NCI-H2227 (cell line): ENCODE measurements around the gene HOXD3.
A peak's percentile ranks its signal among the peaks of the same experiment; 100 is the strongest.

Experiments
- DNase-seq: peaks from one replicate; lab custom pipeline; 2025; ENCODE audit not compliant: unreplicated experiment; lab: John Stamatoyannopoulos, UW

Gene HOXD3

GRCh38 chr2:176174824-176175708, 18.0 kb downstream of the HOXD3 start:
- peak; percentile 37 for DNase-seq

GRCh38 chr2:176175709-176176607, 18.9 kb downstream of the HOXD3 start:
- no peak for DNase-seq

GRCh38 chr2:176177580-176178037, 20.5 kb downstream of the HOXD3 start:
- no peak for DNase-seq

- peak; percentile 74 for DNase-seq
Measured at GRCh38 chr2:176178038-176178756, 21.1 kb downstream of the HOXD3 start.

GRCh38 chr2:176178757-176179295, 21.7 kb downstream of the HOXD3 start:
- DNase-seq, result no peak

GRCh38 chr2:176181551-176181950, 24.4 kb downstream of the HOXD3 start:
- DNase-seq, result no peak

GRCh38 chr2:176182671-176183070, 25.6 kb downstream of the HOXD3 start:
- no peak for DNase-seq

- no peak for DNase-seq
Measured at GRCh38 chr2:176184749-176185148, 27.6 kb downstream of the HOXD3 start.

GRCh38 chr2:176186024-176186423, 28.9 kb downstream of the HOXD3 start:
- no peak for DNase-seq

GRCh38 chr2:176187200-176187898, 30.2 kb downstream of the HOXD3 start:
- DNase-seq, result no peak

- peak; percentile 23 for DNase-seq
Measured at GRCh38 chr2:176187899-176188773, 31.0 kb downstream of the HOXD3 start, which contains the start of gene HOXD1. Gene HOXD1 (plus strand): TSS chr2:176188668. CDS start chr2:176188802, 134 bp downstream.

GRCh38 chr2:176188774-176189680, 31.9 kb downstream of the HOXD3 start:
- DNase-seq, result no peak

GRCh38 chr2:176189681-176190641, 32.9 kb downstream of the HOXD3 start:
- no peak for DNase-seq

GRCh38 chr2:176192351-176192750, 35.2 kb downstream of the HOXD3 start:
- no peak for DNase-seq

GRCh38 chr2:176193048-176193447, 35.9 kb downstream of the HOXD3 start:
- no peak for DNase-seq

- no peak for DNase-seq
Measured at GRCh38 chr2:176199902-176200301, 42.8 kb downstream of the HOXD3 start.

- DNase-seq, result no peak
Measured at GRCh38 chr2:176200971-176201370, 43.9 kb downstream of the HOXD3 start.
